SK-N-SH (cell line): Measurements from ENCODE around the gene SNAP23. TPM values are rescaled to one million over a fixed set of nuclear protein-coding genes. Genes with fewer than 3 reads are reported as not detected.
A peak's percentile ranks its signal among the peaks of the same experiment; 100 is the strongest.

Source experiments
- CTCF ChIA-PET: fragments of 300-600, 350-600 bp; formaldehyde crosslinking; extraction: SDS; loops from one replicate; lab custom pipeline; 2021; lab: Yijun Ruan, JAX
- POLR2A ChIA-PET: fragments of 350-600 bp; sonication (Branson Sonifier 250); formaldehyde crosslinking; extraction: SDS; loops from one replicate; lab custom pipeline; 2020; ENCODE audit warnings: antibody characterized with exemption, inconsistent platforms; lab: Yijun Ruan, JAX
- DNase-seq: peaks from one replicate; pipeline ENCODE4 v3.0.0; 2012
- H2AFZ ChIP-seq: fragments of 200-600 bp; sonication (generic); 2 replicates; pipeline ENCODE4 v1.8.1; 2016; ENCODE audit warnings: antibody characterized with exemption, mild to moderate bottlenecking, low read depth
- H3F3A ChIP-seq: fragments of 200-600 bp; sonication (generic); replicated peaks from 2 replicates; pipeline ENCODE3; 2016; ENCODE audit warnings: antibody characterized with exemption, mild to moderate bottlenecking; ENCODE audit not compliant: insufficient read depth
- H3K27ac ChIP-seq, 2 experiments: fragments of 200-500 bp in 1 of 2; fragments of 200-600 bp in 1 of 2; sonication (Bioruptor generic) in 1 of 2; sonication (generic), shearing (Covaris generic) in 1 of 2; 2 replicates each; pipeline versions ENCODE4 v1.5.1 to v1.6.1; 2014 to 2016; ENCODE audit warnings: low read depth in 2 of 2, inconsistent platforms in 1 of 2, low read length in 1 of 2, mild to moderate bottlenecking in 1 of 2, mixed read lengths in 1 of 2
- H3K27me3 ChIP-seq: fragments of 200-600 bp; sonication (generic), shearing (Covaris generic); 2 replicates; pipeline ENCODE4 v1.6.1; 2016; ENCODE audit warnings: mixed run types; ENCODE audit not compliant: insufficient read depth
- H3K36me3 ChIP-seq, 2 experiments: fragments of 200-500 bp in 1 of 2; fragments of 200-600 bp in 1 of 2; sonication (Bioruptor generic) in 1 of 2; sonication (generic) in 1 of 2; replicated peaks in 1 of 2; 2 replicates each; pipeline versions ENCODE3 to v1.5.1; 2014 to 2016; ENCODE audit warnings: low read length in 1 of 2, mild to moderate bottlenecking in 1 of 2; ENCODE audit not compliant: insufficient read depth in 2 of 2, control insufficient read depth in 1 of 2
- H3K4me1 ChIP-seq, 2 experiments: fragments of 200-500 bp in 1 of 2; fragments of 200-600 bp in 1 of 2; sonication (Bioruptor generic) in 1 of 2; sonication (generic), shearing (Covaris generic) in 1 of 2; 2 replicates each; pipeline versions ENCODE4 v1.5.1 to v1.6.1; 2014 to 2016; ENCODE audit warnings: low read depth in 1 of 2, low read length in 1 of 2, mixed run types in 1 of 2; ENCODE audit not compliant: insufficient read depth in 2 of 2, control insufficient read depth in 1 of 2
- H3K4me2 ChIP-seq: fragments of 200-600 bp; sonication (generic), shearing (Covaris generic); 2 replicates; pipeline ENCODE4 v1.6.1; 2017; ENCODE audit warnings: mixed run types
- H3K4me3 ChIP-seq, 2 experiments: fragments of 200-500 bp in 1 of 2; fragments of 200-600 bp in 1 of 2; sonication (Bioruptor generic) in 1 of 2; sonication (generic), shearing (Covaris generic) in 1 of 2; 2 replicates each; pipeline versions ENCODE4 v1.5.1 to v1.8.1; 2014 to 2016; ENCODE audit warnings: low read depth in 2 of 2, inconsistent platforms in 1 of 2, low read length in 1 of 2, mild to moderate bottlenecking in 1 of 2, mixed read lengths in 1 of 2, moderate library complexity in 1 of 2
- H3K79me2 ChIP-seq: fragments of 200-600 bp; sonication (generic); 2 replicates; pipeline ENCODE4 v1.8.1; 2017; ENCODE audit warnings: mild to moderate bottlenecking; ENCODE audit not compliant: insufficient read depth
- H3K9ac ChIP-seq: fragments of 200-600 bp; sonication (generic); 2 replicates; pipeline ENCODE4 v1.6.1; 2017; ENCODE audit warnings: mixed run types
- H3K9me2 ChIP-seq: fragments of 200-600 bp; sonication (generic); 2 replicates; pipeline ENCODE4 v1.6.1; 2017; ENCODE audit warnings: mixed run types
- H3K9me3 ChIP-seq: fragments of 200-600 bp; sonication (generic); 2 replicates; pipeline ENCODE4 v1.6.1; 2017; ENCODE audit warnings: mixed run types, mild to moderate bottlenecking, moderate library complexity
- H4K20me1 ChIP-seq: fragments of 200-600 bp; sonication (generic); 2 replicates; pipeline ENCODE4 v1.6.1; 2017; ENCODE audit warnings: mild to moderate bottlenecking, mixed run types; ENCODE audit not compliant: insufficient read depth
- CHD2 ChIP-seq: fragments of 150-350 bp; IDR thresholded peaks from 2 replicates; pipeline ENCODE4 v1.6.1; 2018; ENCODE audit warnings: low read length; ENCODE audit not compliant: partially characterized antibody
- CTCF ChIP-seq: fragments of 200-600 bp; sonication (generic); IDR thresholded peaks from 2 replicates; pipeline ENCODE4 v1.6.1; 2017; ENCODE audit warnings: antibody characterized with exemption, mild to moderate bottlenecking, moderate library complexity
- ELF1 ChIP-seq: IDR thresholded peaks from 2 replicates; pipeline ENCODE4 v1.4.0; 2012
- EP300 ChIP-seq, 2 experiments: IDR thresholded peaks; 2 replicates each; pipeline versions ENCODE4 v1.4.0 to v1.6.1; 2012; ENCODE audit warnings: borderline replicate concordance in 1 of 2, low read depth in 1 of 2, low read length in 1 of 2
- EZH2phosphoT487 ChIP-seq: fragments of 200-600 bp; sonication (generic); IDR thresholded peaks from 2 replicates; pipeline ENCODE4 v1.6.1; 2017; ENCODE audit warnings: low read depth, mixed run types, mild to moderate bottlenecking, antibody characterized with exemption, moderate library complexity, borderline replicate concordance
- FOSL2 ChIP-seq: IDR thresholded peaks from 2 replicates; pipeline ENCODE4 v1.4.0; 2012; ENCODE audit warnings: low read depth, mild to moderate bottlenecking, moderate library complexity, borderline replicate concordance
- IRF3 ChIP-seq: fragments of 150-350 bp; IDR thresholded peaks from 2 replicates; pipeline ENCODE4 v1.6.1; 2016; ENCODE audit warnings: mild to moderate bottlenecking, low read depth, low read length
- JUND ChIP-seq: IDR thresholded peaks from 2 replicates; pipeline ENCODE4 v1.4.0; 2012
- MAX ChIP-seq: IDR thresholded peaks from 2 replicates; pipeline ENCODE4 v1.4.0; 2012; ENCODE audit warnings: low read depth
- MEF2A ChIP-seq: IDR thresholded peaks from 2 replicates; pipeline ENCODE4 v1.4.0; 2012; ENCODE audit warnings: low read depth, borderline replicate concordance
- NRF1 ChIP-seq: IDR thresholded peaks from 2 replicates; pipeline ENCODE4 v1.6.1; 2012; ENCODE audit warnings: low read depth, mild to moderate bottlenecking, low read length
- RAD21 ChIP-seq: IDR thresholded peaks from 2 replicates; pipeline ENCODE4 v1.6.1; 2012; ENCODE audit warnings: mild to moderate bottlenecking, low read length
- REST ChIP-seq: IDR thresholded peaks from 2 replicates; pipeline ENCODE4 v1.6.1; 2012; ENCODE audit warnings: mild to moderate bottlenecking, low read depth, low read length, moderate library complexity
- RFX5 ChIP-seq: IDR thresholded peaks from 2 replicates; pipeline ENCODE4 v1.6.1; 2012; ENCODE audit warnings: mild to moderate bottlenecking, improper control_type of control experiment, low read length
- SIN3A ChIP-seq: IDR thresholded peaks from 2 replicates; pipeline ENCODE4 v1.6.1; 2012; ENCODE audit warnings: low read depth, mild to moderate bottlenecking, low read length, moderate library complexity, borderline replicate concordance
- SMC3 ChIP-seq: IDR thresholded peaks from 2 replicates; pipeline ENCODE4 v1.6.1; 2012; ENCODE audit warnings: low read depth, low read length, improper control_type of control experiment
- TCF12 ChIP-seq: IDR thresholded peaks from 2 replicates; pipeline ENCODE4 v1.4.0; 2012
- USF2 ChIP-seq: fragments of 150-350 bp; IDR thresholded peaks from 2 replicates; pipeline ENCODE4 v1.6.1; 2017; ENCODE audit warnings: antibody characterized with exemption, low read length, low read depth, borderline replicate concordance
- YY1 ChIP-seq: IDR thresholded peaks from 2 replicates; pipeline ENCODE4 v1.4.0; 2012; ENCODE audit warnings: low read depth, mild to moderate bottlenecking
- ZBTB33 ChIP-seq: IDR thresholded peaks from 2 replicates; pipeline ENCODE4 v1.4.0; 2012; ENCODE audit warnings: low read depth, borderline replicate concordance
- WGBS: methylation state at CpG from one replicate; pipeline ENCODE4 v1.1.6; 2017; ENCODE audit warnings: low lambda C conversion rate; 5-methylcytosine and 5-hydroxymethylcytosine counted together
- polyA plus RNA-seq, 3 experiments: library from polyadenylated mRNA; depleted of rRNA; stranded (reverse); fragments of >200 nt; gene quantifications; 2 replicates each; pipeline ENCODE4 v1.2.3, GENCODE V29; 2012

Gene SNAP23
- polyA plus RNA-seq (2012; rRNA removed) = 39.2 and 45.0 TPM in 2 replicates
- 52.1 and 62.7 TPM in 2 replicates for polyA plus RNA-seq (2012; cell fraction: cytosol; rRNA removed)
- 17.6 and 52.3 TPM in 2 replicates for polyA plus RNA-seq (2012; cell fraction: nucleus; rRNA removed)

GRCh38 chr15:42495361-42496212, at the start of gene SNAP23:
SNAP23 (plus strand) TSS chr15:42495634; CDS start chr15:42511847, 16,213 bp downstream.
- POLR2A ChIA-PET = interaction anchor here (0.7 to 1.5 kb wide), 4 partner anchors 12 to 220 kb away, joined by 3 to 6 read pairs (median 5); partner anchors contain the start of genes HAUS2, LRRC57 and STARD9
- DNase-seq = peak; percentile 95
- WGBS = 2% methylated on average over 31 of the region's 43 CpGs
- Histone ChIP-seq H3F3A (peaks cover 50% of the 10 kb centered on the region), H3K4me2 (peak within 1 kb of the TSS; percentile 86), H3K4me3 (peak within 1 kb of the TSS; percentile 73), H3K27ac (peak within 1 kb of the TSS; percentile 90 to 99), H3K4me1 (peaks cover 8 to 23% of the 10 kb centered on the region in 2 experiments), H3K79me2 (peaks cover 53% of the 10 kb centered on the region), H3K36me3 (peaks cover 0 to 3% of the 10 kb centered on the region in 2 experiments), H3K9me2 (no peaks in the 10 kb centered on the region), H4K20me1 (peaks cover 4% of the 10 kb centered on the region; the same call in 1 of the 2 replicates), H2AFZ (peak within 1 kb of the TSS; percentile 74), H3K9me3 (no peaks in the 10 kb centered on the region), H3K27me3 (no peaks in the 10 kb centered on the region), H3K9ac (peak within 1 kb of the TSS; percentile 86)
- CTCF ChIA-PET = interaction anchor here (0.9 to 1.4 kb wide), 3 partner anchors 9 to 156 kb away, joined by 3 read pairs; no protein-coding TSS in a partner anchor
- peak; percentile 71 for TF ChIP-seq MAX
- TF ChIP-seq CTCF = no peak
- no peak for TF ChIP-seq JUND
- TF ChIP-seq YY1 = no peak
- TF ChIP-seq EZH2phosphoT487 = no peak
- TF ChIP-seq IRF3 = peak; percentile 27; the same call in 1 of the 2 replicates
- TF ChIP-seq FOSL2 = no peak
- no peak; the same call in 1 of the 2 replicates for TF ChIP-seq ZBTB33
- TF ChIP-seq SMC3 = no peak
- peak; percentile 52 for TF ChIP-seq ELF1
- peak; percentile 53; the same call in 1 of the 2 replicates for TF ChIP-seq RFX5
- no peak for TF ChIP-seq MEF2A
- TF ChIP-seq CHD2 = peak; percentile 75
- TF ChIP-seq EP300 (IDR thresholded peaks at IDR 0.05; ENCODE audit: borderline replicate concordance in 1 of 2, low read depth in 1 of 2, low read length in 1 of 2) = no peak
- TF ChIP-seq USF2 = no peak
- peak; percentile 89; the same call in 1 of the 2 replicates for TF ChIP-seq SIN3A
- TF ChIP-seq NRF1 = peak; percentile 96
- TF ChIP-seq REST = peak; percentile 20; the same call in 1 of the 2 replicates
- TF ChIP-seq RAD21 = no peak
- TF ChIP-seq TCF12 = no peak
